Stimulated activated CD4-positive, alpha-beta T cell treated with anti-CD3 and anti-CD28 coated beads, Interleukin-12 subunit alpha, Interleukin-12 subunit beta, amount 100 ng/mL, for 48 hours (primary cell): ENCODE measurements around the gene FKBP7.
A peak's percentile ranks its signal among the peaks of the same experiment; 100 is the strongest.
"Not testable (repeated sequence)": the region's sequence is repeated elsewhere in the genome, so short reads cannot be mapped to it uniquely, and the experiment has no call there.

ENCODE experiments used
- DNase-seq, 3 donors: peaks; one replicate each; pipeline ENCODE4 v3.0.0-alpha.2; 2020; ENCODE audit warnings: low read depth in 2 of 3, low spot score in 1 of 3

Gene FKBP7

GRCh38 chr2:178478439-178479274 lies at the start of gene FKBP7:
Gene FKBP7 (minus strand): TSS chr2:178478600. CDS start chr2:178478499, 101 bp downstream.
- peak; percentile 59 to 71 (median 67) for DNase-seq

- DNase-seq: no peak
Observed at GRCh38 chr2:178527592-178527991, 49.2 kb upstream of the FKBP7 start.

- DNase-seq: no peak
Observed at GRCh38 chr2:178526256-178526655, 47.9 kb upstream of the FKBP7 start.

DNA sequence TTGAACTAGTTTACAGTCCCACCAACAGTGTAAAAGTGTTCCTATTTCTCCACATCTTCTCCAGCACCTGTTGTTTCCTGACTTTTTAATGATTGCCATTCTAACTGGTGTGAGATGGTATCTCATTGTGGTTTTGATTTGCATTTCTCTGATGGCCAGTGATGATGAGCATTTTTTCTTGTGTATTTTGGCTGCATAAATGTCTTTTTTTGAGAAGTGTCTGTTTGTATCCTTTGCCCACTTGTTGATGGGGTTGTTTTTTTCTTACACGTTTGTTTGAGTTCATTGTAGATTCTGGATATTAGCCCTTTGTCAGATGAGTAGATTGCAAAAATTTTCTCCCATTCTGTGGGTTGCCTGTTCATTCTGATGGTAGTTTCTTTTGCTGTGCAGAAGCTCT lies 47.1 kb upstream of the FKBP7 start:
- DNase-seq: not testable (repeated sequence)

- not testable (repeated sequence) for DNase-seq
Observed at GRCh38 chr2:178525010-178525409, 46.6 kb upstream of the FKBP7 start.

GRCh38 chr2:178523596-178524134 lies 45.3 kb upstream of the FKBP7 start:
- DNase-seq: no peak

DNA sequence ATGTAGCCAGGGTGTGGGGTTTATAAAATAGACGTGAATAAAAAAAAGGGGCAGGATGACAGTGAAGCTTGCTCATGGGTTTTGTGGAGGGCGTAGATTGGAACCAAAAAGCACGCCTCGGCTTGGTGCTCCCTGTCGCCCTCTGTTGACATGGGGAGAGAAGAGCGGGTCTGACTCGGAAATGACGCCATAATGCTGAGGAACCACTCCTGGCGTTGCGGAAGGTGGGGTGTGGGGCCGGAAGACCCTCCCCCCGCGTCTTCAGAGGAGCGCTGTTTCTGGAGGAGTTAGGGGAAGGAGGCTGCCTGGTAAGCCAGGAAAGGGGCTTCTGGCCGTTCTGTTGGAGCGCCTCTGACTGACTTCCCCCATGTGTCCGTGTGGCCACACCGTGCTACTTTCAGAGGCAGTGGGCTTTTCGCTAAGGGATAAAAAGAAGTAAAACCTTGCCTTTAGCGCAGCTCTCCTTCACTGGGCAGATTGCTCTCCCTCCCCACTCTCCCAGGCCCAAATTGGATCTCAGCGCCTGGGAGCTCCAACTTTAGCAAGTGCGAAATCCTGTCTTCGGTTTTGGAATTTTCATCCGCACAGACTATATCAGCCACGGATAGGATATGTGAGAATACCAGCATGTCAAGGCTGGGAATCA lies 44.7 kb upstream of the FKBP7 start:
- DNase-seq: peak; percentile 69 to 85 (median 71)

DNA sequence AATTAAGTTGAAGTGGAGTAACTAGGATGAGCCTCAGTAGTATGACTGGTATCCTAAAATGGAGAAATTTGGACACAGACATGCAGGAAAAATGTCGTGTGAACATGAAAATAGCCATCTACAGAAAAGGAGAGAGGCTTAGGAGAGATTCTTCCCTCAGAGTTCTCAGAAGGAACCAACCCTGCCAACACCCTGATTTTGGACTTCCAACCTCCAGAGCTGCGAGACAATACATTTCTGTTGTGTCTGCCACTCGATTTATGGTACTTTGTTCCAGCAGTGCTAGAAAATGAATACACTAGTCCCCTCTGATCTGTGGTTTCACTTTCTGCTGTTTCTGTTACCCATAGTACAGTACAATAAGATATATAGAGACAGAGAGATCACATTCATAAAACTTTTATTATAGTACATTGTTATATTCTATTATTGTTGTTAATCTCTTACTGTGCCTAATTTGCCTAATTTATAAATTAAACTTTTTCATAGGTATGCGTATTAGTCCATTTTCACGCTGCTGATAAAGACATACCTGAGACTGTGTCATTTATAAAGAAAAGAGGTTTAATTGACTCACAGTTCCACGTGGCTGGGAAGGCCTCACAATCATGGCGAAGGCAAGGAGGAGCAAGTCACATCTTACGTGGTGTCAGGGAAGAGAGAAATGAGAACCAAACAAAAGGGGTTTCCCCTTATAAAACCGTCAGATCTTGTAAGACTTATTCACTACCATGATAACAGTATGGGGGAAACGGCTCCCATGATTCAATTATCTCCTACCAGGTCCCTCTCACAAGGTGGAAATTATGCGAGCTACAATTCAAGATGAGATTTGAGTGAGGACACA lies 43.1 kb upstream of the FKBP7 start:
- peak; percentile 12 to 46 (median 37) for DNase-seq

GRCh38 chr2:178517496-178517895 lies 39.1 kb upstream of the FKBP7 start:
- DNase-seq: no peak

- peak; percentile 16 to 40 (median 37) for DNase-seq
Observed at GRCh38 chr2:178514664-178515063, 36.3 kb upstream of the FKBP7 start.

DNA sequence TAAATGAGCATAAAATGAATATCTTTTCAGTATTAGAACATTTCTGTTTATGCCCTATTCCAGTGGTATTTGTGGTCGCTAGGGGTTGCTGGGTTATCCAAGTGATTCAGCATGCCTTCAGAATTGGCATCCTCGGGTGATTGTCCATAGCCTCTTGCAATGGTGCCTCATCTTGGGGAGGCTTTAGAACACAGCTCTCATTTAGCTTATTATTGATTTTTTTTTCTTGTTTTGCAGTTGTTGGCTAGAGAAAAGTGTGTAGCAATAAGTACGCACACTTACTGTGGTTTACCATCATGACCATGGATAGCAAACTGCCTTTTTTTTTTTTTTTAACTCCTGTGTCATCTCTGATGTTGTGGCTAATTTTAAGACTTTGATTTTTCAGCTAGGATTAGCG lies 35.5 kb upstream of the FKBP7 start:
- no peak for DNase-seq

- no peak for DNase-seq
Observed at GRCh38 chr2:178512484-178512883, 34.1 kb upstream of the FKBP7 start.

GRCh38 chr2:178510384-178510783 lies 32.0 kb upstream of the FKBP7 start:
- DNase-seq: no peak

DNA sequence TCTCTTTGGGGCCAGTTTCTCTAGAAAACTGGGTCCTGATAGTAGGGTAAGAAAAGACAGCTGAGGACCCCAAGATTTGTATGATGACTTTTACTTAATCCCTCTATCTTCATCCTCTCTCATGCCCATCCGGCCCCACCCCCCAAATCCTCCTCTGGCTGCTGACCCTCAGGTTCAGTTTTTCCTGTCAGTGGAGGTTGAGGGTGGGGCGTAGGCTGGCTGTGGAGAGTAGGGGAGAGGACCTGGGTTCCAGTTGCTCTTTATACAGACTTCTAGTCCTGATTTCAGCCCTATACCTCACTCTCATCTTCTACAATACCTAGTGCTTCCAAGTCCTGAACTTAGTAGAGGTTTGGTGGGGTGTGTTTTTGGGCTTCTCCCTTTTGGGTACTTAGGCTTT lies 30.2 kb upstream of the FKBP7 start:
- DNase-seq: no peak

- no peak for DNase-seq
Observed at GRCh38 chr2:178506949-178507348, 28.5 kb upstream of the FKBP7 start.

GRCh38 chr2:178506524-178506923 lies 28.1 kb upstream of the FKBP7 start:
- DNase-seq: no peak

DNA sequence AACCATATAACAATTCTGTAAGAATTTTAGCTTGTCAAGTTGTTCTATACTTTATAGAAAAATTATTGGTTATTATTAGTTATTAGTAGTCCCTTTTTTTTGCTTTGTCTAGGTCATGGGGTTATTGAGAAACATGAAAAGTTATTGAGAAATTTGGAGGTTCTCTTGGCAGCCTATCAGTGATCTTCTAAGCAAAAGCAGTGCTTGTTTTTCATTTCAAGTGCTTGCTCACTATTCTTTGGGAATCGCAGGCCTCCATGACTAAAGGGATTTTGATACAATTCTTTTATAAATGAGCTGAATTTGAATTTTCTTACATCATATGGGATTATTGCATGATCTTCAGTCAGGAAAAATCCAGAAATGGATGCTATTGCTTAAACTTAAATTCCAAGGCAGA lies 27.7 kb upstream of the FKBP7 start:
- DNase-seq: no peak

DNA sequence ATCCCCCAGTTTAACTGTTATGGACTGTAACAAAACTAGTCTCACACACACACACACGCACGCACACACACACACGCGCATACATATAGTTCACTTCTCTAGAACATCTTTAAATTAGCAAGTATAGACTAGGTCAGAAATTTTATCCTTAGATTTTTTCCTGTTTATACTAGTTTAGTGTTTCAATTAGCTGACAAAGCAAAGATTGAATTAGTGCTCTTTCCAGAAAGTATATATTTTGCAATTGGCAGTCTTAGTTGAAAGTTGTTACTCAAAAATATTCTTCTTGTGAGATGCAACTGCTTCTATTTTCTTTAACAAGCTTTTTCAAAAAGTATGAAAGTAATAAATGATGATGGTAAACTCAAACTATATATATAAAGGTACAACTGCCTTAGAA lies 24.4 kb upstream of the FKBP7 start:
- DNase-seq: no peak

DNA sequence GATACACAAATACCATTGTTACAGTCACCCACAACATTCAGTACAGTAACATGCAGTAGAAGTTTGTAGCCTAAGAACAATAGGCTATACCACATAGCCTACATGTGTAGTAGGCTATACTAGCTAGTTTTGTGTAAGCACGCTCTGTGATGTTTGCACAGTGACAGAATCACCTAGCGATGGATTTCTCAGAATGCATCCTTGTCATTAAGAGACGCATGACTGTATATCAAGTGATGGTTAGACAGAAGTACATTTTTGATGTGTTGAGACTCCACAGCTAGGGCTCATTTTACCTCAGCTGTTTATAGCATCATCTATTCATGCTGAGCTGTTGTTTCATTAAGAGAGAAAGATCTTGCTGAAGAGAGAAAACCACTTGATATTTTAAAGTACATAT lies 21.2 kb upstream of the FKBP7 start:
- no peak for DNase-seq

GRCh38 chr2:178498137-178498536 lies 19.7 kb upstream of the FKBP7 start:
- no peak for DNase-seq

DNA sequence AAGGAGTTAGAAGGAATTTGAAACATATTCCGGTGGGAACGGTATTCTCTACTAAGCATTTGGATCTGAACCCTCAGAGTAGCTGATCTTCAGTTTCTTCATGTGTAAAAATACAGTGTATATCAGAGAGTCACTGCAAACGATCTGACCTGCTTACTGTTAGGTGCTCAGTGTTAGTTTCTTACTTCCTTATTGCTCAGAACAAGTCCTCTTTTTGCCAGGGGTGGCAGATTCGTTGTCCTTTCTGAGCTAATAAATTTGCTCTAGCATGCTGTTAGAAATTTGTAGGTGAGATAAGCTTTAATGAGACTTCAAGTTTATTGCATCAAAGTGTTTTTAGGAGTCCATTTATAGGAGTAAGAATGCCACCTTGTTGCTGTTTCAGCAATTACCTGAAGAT lies 17.6 kb upstream of the FKBP7 start:
- no peak for DNase-seq
